ENCODE results near the gene MLIP.

The MLIP gene

GRCh38 chr6:54115966-54116365, 4.7 kb downstream of the MLIP start:
- Histone ChIP-seq H3K27ac (no peak overlapping the region), H3K4me3 (no peak overlapping the region)
- no peak for TF ChIP-seq CTCF (IDR thresholded peaks at IDR 0.05)
- no peak for DNase-seq (ENCODE audit: low spot score)

- no peak for TF ChIP-seq CTCF (IDR thresholded peaks at IDR 0.05)
- Histone ChIP-seq H3K4me3 (no peak overlapping the region), H3K27ac (no peak overlapping the region)
- DNase-seq (ENCODE audit: low spot score), result no peak
These were observed 6.9 kb downstream of the MLIP start for GRCh38 chr6:54118117-54118516.

- no peak overlapping the region for H3K27ac ChIP-seq
- no peak overlapping the region for H3K4me3 ChIP-seq
- DNase-seq (ENCODE audit: low spot score), result no peak
- no peak for TF ChIP-seq CTCF (IDR thresholded peaks at IDR 0.05)
These were observed 14.2 kb downstream of the MLIP start for GRCh38 chr6:54125493-54125892.

- Histone ChIP-seq H3K27ac (no peak overlapping the region), H3K4me3 (no peak overlapping the region)
- TF ChIP-seq CTCF (IDR thresholded peaks at IDR 0.05), result no peak
- DNase-seq (ENCODE audit: low spot score), result no peak
These were observed 18.9 kb downstream of the MLIP start for GRCh38 chr6:54130179-54130578.

- Histone ChIP-seq H3K27ac (no peak overlapping the region), H3K4me3 (no peak overlapping the region)
- no peak for TF ChIP-seq CTCF (IDR thresholded peaks at IDR 0.05)
- DNase-seq (ENCODE audit: low spot score), result no peak
These were observed 21.3 kb downstream of the MLIP start for GRCh38 chr6:54132587-54132986.

- DNase-seq (ENCODE audit: low spot score), result no peak
- Histone ChIP-seq H3K27ac (no peak overlapping the region), H3K4me3 (no peak overlapping the region)
- no peak for TF ChIP-seq CTCF (IDR thresholded peaks at IDR 0.05)
These were observed 21.9 kb downstream of the MLIP start for GRCh38 chr6:54133186-54133585.

- no peak for TF ChIP-seq CTCF (IDR thresholded peaks at IDR 0.05)
- Histone ChIP-seq H3K4me3 (no peak overlapping the region), H3K27ac (no peak overlapping the region)
- no peak for DNase-seq (ENCODE audit: low spot score)
These were observed 23.7 kb downstream of the MLIP start for GRCh38 chr6:54134935-54135334.
